ENCODE data around the gene EMC10.

GRCh38 chr19:50433201-50434180 is 42.8 kb upstream of the EMC10 start:
- TF ChIP-seq POLR2AphosphoS5 (IDR thresholded peaks at IDR 0.05) (no peak), POLR2A (IDR thresholded peaks at IDR 0.05) (no peak), CTCF (IDR thresholded peaks at IDR 0.05) (no peak)

Data from prostate gland (tissue), 2 donors.